Vagina (tissue), 2 donors: Measurements from ENCODE around the gene NT5DC1.

Experiments used
- POLR2A ChIP-seq, 2 donors: fragments of 450-650 bp; IDR thresholded peaks; one replicate each; pipeline ENCODE4 v1.6.1; 2017; ENCODE audit warnings: antibody characterized with exemption in 2 of 2, mild to moderate bottlenecking in 2 of 2, moderate library complexity in 2 of 2
- POLR2AphosphoS5 ChIP-seq, 2 donors: sonication (generic); formaldehyde crosslinking; IDR thresholded peaks; one replicate each; pipeline ENCODE4 v1.9.0; 2017; ENCODE audit warnings: antibody characterized with exemption in 2 of 2, mild to moderate bottlenecking in 2 of 2, low read depth in 1 of 2; ENCODE audit not compliant: insufficient read depth in 1 of 2
- TF ChIP-seq, protein P1 (sequence below), 3 experiments: fragments of 450-650 bp in 2 of 3; fragments of 200-600 bp in 1 of 3; sonication (generic) in 1 of 3; IDR thresholded peaks; one replicate each; pipeline ENCODE4 v1.5.1; 2017 to 2019; ENCODE audit warnings: antibody characterized with exemption in 3 of 3, mild to moderate bottlenecking in 2 of 3, moderate library complexity in 2 of 3

DNA sequence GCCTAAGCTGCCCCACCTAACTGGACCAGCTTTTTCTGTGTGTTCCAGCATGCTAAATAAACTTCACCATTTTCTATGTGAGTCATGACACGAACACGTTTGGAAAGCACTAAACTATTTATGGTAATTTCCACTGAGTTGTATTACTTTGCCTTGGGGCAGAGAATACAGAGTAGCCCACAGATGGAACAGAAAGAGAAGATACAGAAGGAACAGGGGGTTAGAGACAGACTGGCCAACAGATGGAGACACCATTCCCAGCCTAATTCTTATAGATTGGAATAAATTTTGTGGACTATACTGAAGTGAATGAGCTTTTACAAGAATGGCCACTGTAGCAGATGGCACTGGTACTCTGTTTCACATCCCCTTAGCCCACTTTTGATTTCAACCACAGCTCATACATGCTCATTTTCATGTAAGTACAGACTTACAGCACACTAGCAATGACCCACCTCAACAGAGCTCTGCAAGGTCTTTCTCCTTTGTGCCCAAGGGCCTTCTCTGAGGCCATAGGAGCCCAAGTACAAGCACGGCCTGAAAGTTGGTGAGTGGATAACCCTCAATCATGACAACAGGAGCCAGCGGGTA is 13.1 kb upstream of the NT5DC1 start:
- TF ChIP-seq POLR2AphosphoS5 (IDR thresholded peaks at IDR 0.05; ENCODE audit: insufficient read depth in 1 of 2, low read depth in 1 of 2) (peak in 1 of 2 donors; percentile 33), POLR2A (IDR thresholded peaks at IDR 0.05) (no peak)
- TF ChIP-seq, protein P1, sequence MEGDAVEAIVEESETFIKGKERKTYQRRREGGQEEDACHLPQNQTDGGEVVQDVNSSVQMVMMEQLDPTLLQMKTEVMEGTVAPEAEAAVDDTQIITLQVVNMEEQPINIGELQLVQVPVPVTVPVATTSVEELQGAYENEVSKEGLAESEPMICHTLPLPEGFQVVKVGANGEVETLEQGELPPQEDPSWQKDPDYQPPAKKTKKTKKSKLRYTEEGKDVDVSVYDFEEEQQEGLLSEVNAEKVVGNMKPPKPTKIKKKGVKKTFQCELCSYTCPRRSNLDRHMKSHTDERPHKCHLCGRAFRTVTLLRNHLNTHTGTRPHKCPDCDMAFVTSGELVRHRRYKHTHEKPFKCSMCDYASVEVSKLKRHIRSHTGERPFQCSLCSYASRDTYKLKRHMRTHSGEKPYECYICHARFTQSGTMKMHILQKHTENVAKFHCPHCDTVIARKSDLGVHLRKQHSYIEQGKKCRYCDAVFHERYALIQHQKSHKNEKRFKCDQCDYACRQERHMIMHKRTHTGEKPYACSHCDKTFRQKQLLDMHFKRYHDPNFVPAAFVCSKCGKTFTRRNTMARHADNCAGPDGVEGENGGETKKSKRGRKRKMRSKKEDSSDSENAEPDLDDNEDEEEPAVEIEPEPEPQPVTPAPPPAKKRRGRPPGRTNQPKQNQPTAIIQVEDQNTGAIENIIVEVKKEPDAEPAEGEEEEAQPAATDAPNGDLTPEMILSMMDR (IDR thresholded peaks at IDR 0.05) = no peak
